ENCODE measurements around the gene MRPS18A. TPM values are rescaled to one million over a fixed set of nuclear protein-coding genes. Genes with fewer than 3 reads are reported as not detected.

The MRPS18A gene
- total and polyA plus RNA-seq, 2 of the 13 experiments (the other 11 are each of a cell fraction or from before 2014, with no cell fraction given): 87.8 to 89.1 TPM

GRCh38 chr6:43723737-43724295 lies 36.2 kb upstream of the MRPS18A start (continued):
- TF ChIP-seq FLYWCH1 (CRISPR knock-in tag; IDR thresholded peaks at IDR 0.05) (no peak), PHF8 (CRISPR knock-in tag; IDR thresholded peaks at IDR 0.05) (no peak), ARHGAP35 (CRISPR knock-in tag; IDR thresholded peaks at IDR 0.05; ENCODE audit: borderline replicate concordance) (no peak; the same call in 1 of the 2 replicates), SIN3A (IDR thresholded peaks at IDR 0.05; ENCODE audit: borderline replicate concordance, low read depth, low read length) (no peak), NFIC (IDR thresholded peaks at IDR 0.05; ENCODE audit: low read length) (no peak), ZFP62 (CRISPR knock-in tag; IDR thresholded peaks at IDR 0.05) (0 out of 2 replicates have a peak, but pooled peaks have one; percentile 36), ZNF740 (CRISPR knock-in tag; IDR thresholded peaks at IDR 0.05) (no peak), BORCS8-MEF2B (CRISPR knock-in tag; IDR thresholded peaks at IDR 0.05) (no peak), SNAPC4 (CRISPR knock-in tag; IDR thresholded peaks at IDR 0.05) (no peak), GPBP1L1 (CRISPR knock-in tag; IDR thresholded peaks at IDR 0.05) (no peak), KIAA2018 (CRISPR knock-in tag; IDR thresholded peaks at IDR 0.05; ENCODE audit: borderline replicate concordance) (no peak), ZNF503 (CRISPR knock-in tag; IDR thresholded peaks at IDR 0.05) (no peak)

Measured in HepG2 (cell line).